HG03457 (cell line): Measurements from ENCODE around the gene RADIL.

Experiments used
- ATAC-seq: cut with Tn5 transposase; IDR thresholded peaks from one replicate; pipeline ENCODE4 v1.9.1; 2021; ENCODE audit warnings: moderate number of reproducible peaks; ENCODE audit not compliant: unreplicated experiment

The RADIL gene

DNA sequence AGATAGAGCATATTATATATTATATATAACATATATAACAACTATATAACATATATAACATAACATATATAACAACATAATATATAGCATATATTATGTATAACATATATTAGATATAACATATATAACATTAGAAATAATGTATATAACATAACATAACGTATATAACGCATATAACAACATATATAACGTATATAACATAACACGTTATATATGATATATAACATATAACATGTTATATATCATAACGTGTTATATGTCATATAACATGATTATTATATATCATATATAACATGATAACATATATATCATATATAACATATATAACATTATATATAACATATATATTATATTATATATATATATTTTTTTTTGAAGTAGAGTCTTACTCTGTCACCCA is 104.4 kb downstream of the RADIL start:
- ATAC-seq: no peak

DNA sequence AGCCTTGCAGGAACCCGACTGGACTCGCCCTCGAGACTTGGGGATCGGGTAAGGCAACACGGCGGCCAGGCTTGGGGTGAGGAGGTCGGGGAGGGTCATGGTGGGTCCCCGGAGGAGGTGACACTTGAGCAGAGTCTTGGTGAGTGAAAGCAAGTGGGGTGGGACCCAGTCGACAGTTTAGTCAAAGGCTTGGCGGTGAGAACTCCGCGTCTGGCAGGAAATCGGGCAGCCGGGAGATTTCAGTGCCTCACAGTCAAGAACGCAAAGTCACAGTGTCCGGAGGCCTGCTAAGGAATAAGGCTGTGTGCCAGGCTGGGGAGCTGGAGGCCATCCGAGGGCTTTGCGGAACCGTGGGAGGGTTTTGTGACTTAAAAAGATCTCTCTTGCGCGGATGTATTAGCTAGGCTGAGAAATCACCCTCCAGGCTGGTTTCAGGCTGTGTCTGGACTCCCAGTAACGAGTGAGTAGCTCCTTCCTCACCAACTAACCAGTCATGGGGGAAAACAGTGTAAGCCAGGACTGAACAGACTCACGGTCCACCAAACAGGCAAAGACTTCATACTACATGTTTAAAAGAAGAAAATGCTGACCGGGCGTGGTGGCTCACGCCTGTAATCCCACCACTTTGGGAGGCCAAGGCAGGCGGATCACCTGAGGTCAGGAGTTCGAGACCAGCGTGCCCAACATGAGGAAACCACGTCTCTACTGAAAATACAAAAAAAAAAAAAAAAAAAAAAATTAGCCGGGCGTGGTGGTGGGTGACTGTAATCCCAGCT is 107.5 kb downstream of the RADIL start:
- no peak for ATAC-seq

DNA sequence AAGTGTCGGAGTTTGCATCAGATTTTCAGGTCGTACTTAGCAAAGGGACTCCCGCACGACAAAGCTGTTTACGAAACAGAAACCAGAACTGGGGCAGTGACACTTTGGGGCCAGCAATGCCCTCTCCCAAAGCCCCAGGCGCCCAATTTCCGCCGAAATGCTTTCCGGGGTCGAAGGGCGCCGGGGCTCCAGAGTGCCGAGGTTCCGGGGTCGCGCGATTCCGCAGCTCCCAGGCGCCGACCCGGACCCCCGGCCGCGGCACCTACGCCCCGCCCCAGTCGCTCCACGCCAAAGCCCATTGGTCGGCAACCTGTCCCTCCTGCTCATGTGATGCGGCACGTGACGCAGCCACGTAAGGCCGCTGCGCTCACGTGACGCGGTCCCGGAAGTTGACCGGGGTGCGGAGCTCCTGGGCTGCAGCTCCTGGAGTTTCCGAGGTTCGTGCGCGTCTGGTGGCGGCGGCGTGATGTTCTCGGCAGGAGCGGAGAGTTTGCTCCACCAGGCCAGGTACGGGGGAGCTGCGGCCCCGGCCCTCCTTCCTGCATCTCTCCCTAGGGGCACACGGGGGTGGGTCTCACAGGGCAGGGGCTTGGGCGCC is 108.2 kb downstream of the RADIL start, which contains the start of gene AP5Z1:
AP5Z1 (plus strand) TSS at position 374 of the 598 bp plus-strand sequence; CDS start at position 467, 93 bp downstream.
- ATAC-seq: peak; percentile 87

DNA sequence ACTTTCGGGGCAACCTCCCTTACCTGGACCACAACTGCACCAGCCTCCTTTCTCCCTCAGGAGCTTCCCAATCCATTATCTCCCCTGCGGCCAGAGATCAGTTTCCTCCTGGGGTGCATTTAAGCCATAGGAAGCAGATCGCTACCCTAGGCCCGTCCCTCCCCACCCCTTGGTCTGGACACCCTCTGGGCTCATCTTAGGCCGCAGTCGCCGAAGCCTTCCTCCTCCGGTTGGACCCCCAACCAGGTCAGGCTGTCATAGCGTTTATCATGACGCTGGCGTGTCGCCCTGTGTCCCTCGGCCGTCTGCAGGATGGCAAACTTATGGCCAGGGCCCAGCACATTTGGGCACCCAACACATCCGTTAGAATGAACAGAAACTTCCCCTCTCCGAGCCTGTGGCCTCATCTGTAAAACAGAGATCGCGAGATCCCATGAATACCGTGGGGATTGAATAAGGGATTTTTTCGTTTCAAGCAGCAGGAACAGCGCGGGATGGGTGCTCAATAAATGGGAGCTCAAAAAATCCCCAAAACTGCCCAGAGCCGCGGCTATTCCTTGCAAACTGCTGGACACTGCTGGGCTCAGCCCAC is 108.8 kb downstream of the RADIL start:
- ATAC-seq: peak; percentile 31

DNA sequence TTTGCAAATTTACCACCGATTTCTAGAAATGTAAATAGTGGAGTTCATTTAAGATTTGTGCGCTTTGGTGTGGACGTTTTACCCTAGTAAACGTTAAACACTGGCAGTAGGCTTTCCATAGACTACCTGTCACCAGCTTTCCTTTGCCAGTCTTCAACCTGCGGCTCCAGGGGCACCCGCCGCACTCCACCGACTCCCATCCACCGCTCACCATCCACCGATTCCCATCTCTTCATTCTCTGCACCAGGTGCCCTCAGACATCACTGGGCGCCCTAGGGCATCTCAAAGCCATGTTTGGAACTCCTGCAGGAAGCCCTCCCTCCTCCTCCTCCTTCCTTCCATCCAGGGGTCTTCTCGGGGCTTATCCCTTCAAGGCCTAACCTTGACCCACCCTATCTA is 109.5 kb downstream of the RADIL start:
- ATAC-seq: no peak

DNA sequence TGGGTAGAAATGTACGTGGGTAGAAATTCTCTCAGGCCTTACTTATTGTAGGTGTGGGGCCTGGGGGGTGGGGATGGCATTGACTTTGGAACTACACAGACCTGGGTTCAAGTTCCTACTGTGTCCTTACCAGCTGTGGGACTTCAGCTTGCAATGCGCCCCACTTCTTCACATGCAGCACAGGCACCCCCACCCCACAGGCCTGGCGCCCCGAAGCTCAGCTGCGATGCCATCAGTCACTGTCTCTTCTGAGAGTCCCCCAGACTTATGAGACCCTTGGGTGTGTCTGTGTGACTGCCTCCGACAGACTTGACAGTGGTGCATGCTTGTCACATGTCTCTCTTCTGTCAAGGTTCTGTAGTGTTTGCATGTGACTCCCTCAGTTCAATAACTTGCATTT is 111.2 kb downstream of the RADIL start:
- no peak for ATAC-seq

DNA sequence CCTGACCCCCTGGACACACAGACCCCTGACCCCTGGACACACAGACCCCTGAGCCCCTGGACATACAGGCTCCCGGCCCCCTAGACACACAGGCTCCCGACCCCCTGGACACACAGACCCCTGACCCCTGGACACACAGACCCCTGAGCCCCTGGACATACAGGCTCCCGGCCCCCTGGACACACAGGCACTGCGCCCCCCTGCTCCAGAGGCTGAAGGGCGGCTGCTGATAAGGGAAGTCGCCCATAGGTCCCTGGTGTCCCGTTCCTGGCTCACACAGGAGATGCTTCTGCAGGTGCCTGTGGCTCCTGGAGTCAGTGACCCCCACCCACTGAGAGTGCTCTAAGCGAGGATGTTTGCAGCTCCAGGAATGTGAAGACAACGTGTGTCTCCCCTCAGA is 111.8 kb downstream of the RADIL start:
- no peak for ATAC-seq

DNA sequence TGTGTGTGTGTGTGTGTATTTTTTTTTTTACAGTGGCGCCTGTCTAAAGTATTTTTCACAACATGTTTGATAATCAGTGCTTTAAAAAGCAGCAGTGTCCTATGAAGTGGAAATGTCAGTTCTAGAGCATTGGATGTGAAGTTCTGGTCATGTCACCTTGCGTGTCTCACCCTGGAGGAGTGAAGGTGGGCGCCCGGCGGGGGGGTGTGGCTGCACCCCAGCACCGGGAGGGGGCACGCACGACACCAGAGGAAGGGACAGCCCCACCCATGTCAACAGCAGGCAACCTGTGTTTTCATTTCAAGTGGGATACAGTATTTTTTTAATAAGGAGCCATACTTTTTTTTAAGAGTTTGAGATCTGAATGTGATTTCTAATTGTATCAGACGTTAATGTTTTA is 112.6 kb downstream of the RADIL start:
- ATAC-seq: no peak

DNA sequence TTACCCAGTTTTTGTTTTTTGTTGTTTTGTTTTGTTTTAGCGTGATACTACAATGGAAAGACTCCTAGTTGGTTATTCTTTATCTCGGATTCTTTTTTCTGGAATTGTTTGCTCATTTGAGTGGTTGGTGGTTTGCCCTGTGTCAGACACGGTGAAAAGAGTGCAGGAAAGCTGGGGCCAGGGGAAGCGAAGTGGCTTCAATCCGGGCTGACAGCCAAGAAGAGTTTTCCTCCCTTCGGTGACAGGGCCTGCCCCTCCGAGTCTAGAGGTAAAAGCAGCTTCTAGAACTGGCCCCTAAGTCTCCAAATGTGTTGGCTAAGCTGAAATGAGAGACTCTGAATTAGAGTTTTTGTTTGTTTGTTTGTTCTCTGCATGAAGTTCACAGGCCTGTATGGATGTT is 113.8 kb downstream of the RADIL start:
- no peak for ATAC-seq

DNA sequence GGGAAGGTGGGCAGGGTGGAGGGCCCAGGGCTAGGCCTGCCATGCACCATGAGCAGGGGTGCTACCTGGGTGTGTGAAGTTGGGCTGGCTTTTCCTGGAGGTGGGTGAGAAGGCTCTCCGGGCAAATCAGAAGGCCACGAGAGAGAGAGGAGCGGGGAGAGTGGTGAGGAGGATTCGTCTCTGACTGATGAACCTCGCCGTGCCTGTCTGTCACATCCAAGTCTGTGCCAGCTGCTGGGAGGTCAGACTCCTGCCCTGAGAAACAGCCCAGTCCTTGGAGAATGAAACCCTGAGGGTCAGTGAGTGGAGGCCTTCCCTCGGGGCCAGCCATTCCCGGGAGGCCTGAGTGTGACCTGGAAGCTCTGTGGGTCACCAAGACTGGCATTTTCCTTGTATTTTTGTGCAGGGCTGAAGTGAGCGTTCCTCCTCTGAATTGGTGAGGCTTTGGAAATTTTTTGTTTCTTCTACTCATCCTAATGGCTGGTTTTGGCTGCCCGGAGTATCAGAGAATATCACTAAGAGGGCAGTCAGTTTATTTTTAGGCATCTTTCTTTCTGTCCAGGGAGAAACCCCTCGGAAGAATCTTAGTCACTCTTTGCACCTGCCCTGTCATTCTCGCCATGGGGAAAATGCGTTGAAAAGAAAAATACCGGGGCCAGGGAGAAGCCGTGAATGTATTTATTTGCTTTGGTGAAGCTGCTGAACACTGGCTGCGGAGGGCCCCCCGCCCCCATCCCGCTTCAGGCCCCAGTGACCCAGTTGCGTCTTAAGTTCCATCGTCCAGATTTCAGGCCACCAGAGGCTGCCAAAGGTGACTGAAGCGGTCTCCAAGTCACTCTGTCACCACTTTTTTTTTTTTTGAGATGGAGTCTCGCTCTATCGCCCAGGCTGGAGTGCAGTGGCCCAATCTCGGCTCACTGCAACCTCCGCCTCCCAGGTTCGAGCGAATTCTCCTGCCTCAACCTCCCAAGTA is 114.6 kb downstream of the RADIL start:
- no peak for ATAC-seq

DNA sequence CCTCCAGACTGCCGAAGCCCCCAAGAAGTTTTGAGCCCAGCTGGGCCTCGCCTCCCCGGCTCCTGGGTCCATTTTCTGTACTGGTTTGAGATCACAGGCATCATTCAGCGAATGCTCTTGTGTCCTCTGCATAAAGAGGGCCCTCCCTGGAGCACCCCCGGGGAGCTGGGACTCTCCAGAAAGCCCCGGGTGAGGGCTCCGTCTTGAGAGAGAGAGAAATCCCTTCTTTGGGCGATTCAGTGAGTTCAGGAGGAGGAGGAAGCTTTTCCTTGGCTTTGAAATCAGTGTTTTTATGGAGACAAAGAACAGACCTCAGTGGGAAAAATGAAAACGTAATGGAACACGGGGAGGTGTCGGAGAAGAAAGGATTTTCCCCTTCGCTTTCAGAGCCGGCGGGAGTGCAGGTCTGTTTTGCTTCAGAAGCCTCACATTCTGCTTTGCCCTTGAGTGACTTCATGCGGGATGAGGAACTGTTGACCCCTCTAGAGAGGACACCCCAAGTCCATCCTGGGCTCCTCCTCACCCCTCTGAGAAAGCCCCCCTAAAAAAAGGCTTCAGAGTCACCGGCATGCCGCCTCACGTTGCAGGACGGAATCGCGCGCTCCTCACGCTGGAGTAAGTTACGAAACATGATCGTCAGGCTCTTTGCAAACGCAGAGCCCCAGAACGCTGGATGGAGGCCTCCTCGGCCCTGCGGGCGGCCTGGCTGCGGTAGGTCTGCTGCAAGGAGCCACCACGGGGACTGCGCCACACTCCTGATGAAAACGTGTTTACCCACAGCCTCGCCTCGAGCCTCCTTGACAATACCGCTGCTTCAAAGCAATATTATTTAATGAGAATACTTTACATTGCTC is 116.6 kb downstream of the RADIL start:
- no peak for ATAC-seq

DNA sequence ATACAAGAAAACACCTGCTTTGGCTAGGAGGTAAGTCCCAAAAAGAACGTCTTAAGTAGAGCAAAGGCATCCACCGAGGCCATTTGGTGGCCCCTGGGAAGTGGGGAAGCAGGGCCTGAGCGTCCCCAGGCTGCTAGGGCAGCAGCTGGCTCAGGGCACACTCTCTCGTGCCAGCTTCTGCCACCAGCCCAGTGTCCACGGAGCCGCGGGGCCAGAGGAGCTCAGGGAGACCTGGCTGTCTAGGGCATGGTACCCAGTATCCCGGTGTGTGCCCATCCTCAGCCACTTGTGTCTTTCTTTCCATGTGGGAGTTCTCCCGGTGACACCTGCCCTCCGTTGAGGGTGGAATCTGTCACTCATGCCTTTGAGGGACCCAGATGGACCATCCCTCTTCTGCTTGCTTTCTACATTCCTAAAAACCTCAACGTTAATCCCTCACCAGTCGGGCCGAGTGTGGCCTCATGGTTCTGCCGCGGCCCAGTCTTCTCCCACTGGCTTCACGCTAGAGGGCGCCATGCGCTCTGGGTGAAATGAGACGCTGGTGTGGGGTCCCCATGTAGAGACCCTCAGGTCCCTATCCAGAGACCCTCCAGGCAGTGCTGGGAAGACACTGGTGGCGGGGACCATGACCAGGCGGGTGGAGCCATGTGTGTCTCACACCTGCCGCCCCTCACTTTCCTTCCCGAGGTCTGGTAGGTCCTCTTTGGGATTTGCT is 117.6 kb downstream of the RADIL start:
- no peak for ATAC-seq

DNA sequence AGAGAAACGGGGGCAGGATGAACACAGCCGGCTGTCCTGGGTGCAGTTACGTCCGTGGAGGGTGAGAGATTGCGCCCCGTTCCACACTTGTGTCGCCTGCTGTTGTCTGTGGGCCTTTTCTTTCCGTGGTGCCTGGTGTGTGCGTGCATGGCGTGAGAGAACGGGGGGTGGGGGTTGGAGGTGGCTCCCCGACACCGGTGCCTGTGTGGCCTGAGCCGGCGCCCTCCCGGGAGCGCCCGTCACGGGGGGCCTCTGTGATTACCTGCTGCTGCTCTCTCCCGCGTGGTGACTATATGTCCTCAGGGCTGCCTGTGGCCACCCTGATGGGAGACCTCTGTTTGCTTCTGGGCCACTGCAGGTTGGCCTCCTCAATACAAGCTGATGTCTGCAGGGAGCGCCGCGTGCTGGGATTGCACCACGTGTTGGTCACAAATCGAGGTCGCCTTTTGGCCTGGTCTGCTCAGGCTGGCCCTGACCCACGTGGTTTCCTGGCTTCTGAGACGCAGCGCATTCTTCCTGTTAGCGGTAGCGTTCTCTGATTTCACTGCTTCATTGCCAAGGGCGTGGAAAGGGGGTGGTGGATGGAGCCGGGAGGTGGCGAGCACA is 119.0 kb downstream of the RADIL start:
- ATAC-seq: no peak

DNA sequence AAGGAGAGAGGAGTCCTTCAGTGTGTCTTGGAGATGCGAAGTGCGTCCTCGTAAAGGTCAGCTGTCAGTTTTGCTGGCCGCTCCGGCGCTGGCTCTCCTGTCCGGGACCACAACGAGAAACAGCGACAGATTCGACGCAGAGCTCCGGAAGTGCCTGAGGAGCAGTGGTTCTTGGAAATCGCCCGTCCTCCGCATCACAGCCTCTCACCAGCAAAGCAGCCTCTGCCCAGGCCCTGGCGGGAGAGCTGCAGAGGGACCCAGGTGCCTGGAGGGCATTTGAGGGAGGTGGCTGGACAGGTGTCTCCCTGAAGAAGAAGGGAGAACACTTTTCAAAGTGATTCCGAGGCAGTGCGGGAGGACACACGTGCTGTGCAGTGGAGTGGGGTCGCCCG is 119.7 kb downstream of the RADIL start:
- ATAC-seq: no peak

DNA sequence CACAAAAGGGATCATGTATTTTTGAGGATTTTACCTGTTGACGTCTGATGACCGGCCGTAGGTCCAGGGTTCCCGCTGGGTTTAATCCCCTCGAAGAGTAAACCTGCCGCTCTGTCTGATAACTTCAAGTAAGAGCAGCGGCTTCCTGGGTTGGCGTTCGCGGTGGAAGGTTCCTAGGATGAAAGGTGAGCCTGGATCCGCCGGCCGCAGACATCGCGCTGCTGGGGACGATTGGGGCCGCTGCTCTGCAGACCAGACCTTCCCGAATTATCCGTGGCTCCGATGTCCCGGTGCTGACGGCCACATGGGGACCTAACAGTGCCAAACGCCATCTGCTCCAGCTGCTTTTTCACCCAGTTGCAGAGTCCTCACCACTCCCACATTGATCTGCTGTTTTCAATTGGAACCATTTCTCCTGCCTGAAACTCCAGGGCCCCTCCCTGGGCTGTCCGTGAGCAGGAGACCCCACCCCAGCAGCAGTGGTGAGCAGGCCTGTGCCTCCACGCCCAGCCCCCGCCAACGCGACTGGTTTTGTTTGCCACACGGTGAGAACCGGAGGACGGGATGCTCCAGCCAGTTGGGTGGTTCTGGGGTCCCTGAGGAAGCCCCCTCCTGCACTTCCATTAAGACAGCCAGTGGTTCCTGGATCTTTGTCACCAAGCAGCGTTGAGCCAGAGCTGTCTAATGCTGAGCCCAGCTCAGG is 120.3 kb downstream of the RADIL start:
- ATAC-seq: no peak

DNA sequence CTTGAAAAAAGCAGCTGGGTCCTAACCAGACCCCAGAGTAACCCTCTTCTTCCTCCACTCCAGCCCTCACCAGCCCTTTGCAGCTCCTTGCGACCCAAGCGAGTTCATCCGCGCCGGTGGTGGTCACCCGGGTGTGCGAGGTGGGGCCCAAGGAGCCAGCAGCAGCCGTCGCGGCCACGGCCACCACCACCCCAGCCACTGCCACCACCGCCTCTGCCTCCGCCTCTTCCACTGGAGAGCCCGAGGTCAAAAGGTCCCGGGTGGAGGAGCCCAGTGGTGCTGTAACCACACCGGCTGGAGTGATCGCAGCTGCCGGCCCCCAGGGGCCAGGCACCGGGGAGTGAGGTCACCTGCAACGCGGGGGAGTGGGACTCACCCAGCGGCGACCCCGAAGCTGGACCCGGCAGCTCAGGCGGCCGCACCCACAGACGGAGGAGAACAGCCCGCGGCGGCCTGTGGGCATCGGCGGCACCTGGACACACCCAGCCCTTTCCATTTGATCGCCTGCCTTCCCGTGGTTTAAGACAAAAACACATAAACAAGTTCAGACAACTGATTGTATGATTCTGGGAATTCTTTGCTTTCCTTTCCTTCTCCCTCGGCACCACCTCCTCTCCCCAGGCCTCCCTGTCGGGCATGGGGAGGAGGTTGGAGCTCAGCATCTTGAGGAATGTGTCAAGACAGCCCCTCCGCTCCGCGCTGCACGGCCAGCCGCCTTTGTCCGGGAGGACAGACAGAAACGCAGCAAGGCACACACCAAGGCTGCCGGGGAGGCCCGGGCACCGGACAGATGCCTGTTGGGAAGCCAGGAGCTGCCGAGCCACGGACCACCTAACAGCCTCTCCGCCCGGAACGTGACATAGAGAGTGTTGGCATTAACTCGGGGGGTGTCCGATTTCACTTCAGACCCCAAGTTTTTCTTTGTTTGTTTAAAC is 121.1 kb downstream of the RADIL start:
- ATAC-seq: no peak

DNA sequence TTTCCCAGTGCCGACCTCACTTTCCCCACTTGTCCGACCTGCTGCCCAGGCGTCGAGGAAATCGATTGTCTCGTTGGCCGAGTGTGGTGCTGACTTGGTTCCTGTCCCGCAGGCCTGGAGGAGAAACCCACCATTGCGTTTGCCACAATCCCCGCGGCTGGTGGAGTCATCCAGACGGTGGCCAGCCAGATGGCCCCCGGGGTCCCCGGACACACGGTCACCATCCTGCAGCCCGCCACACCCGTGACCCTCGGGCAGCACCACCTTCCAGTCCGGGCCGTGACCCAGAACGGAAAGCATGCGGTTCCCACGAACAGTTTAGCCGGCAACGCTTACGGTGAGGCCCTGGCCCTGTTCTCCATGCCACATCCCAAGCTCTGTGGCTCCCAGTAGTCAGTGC is 122.6 kb downstream of the RADIL start:
- ATAC-seq: no peak
